GM18502 (cell line): ENCODE data around the gene SLC39A2.

Source experiments
- ATAC-seq: cut with Tn5 transposase; IDR thresholded peaks from one replicate; pipeline ENCODE4 v1.9.1; 2021; ENCODE audit warnings: mild to moderate bottlenecking; ENCODE audit not compliant: unreplicated experiment, poor library complexity

The SLC39A2 gene

GRCh38 chr14:21041676-21042433 is 42.8 kb downstream of the SLC39A2 start, which contains the start of gene RNASE7:
TSS of gene RNASE7 (plus strand) at chr14:21042362. CDS start at chr14:21042993, 631 bp downstream.
- no peak for ATAC-seq

- ATAC-seq = no peak
Measured at GRCh38 chr14:21042918-21043317, 43.8 kb downstream of the SLC39A2 start.

GRCh38 chr14:21043387-21043973 is 44.4 kb downstream of the SLC39A2 start:
- ATAC-seq = no peak

- ATAC-seq = no peak
Measured at GRCh38 chr14:21043974-21044618, 45.0 kb downstream of the SLC39A2 start.

- ATAC-seq = no peak
Measured at GRCh38 chr14:21047378-21047781, 48.3 kb downstream of the SLC39A2 start.

- ATAC-seq = no peak
Measured at GRCh38 chr14:21048638-21049037, 49.5 kb downstream of the SLC39A2 start.

- ATAC-seq = no peak
Measured at GRCh38 chr14:21049271-21049673, 50.2 kb downstream of the SLC39A2 start.

GRCh38 chr14:21050597-21050996 is 51.5 kb downstream of the SLC39A2 start:
- no peak for ATAC-seq
